C4-2B (cell line): Measurements from ENCODE around the gene BPI.

Experiments
- ZFX ChIP-seq: fragments of 450-650 bp; IDR thresholded peaks from 2 replicates; pipeline ENCODE4 v1.6.1; 2017
- TF ChIP-seq, protein P1 (sequence below): fragments of 450-650 bp; conservative IDR thresholded peaks from 2 replicates; pipeline ENCODE4 v1.5.1; 2017; ENCODE audit warnings: mild to moderate bottlenecking

DNA sequence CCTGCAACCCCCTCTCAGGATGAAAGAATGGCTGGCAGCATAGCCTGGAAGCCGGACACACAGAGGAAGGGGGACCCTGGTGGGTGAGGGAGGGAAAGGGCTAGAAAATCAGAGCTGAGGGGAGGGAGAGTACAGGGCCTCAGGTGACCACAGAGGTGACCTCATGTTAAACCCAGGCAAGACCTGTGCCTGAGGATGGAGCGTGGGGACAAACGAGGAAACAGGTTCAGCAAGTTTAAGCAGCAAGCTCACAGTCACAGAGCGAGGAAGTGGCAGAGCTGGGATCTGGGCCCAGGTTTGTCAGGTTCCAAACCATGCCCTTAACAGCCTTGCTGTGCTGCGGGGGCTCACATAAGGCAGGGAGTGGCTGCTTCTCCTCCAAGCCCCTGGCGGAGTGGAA lies 4.0 kb upstream of the BPI start:
- TF ChIP-seq, protein P1, sequence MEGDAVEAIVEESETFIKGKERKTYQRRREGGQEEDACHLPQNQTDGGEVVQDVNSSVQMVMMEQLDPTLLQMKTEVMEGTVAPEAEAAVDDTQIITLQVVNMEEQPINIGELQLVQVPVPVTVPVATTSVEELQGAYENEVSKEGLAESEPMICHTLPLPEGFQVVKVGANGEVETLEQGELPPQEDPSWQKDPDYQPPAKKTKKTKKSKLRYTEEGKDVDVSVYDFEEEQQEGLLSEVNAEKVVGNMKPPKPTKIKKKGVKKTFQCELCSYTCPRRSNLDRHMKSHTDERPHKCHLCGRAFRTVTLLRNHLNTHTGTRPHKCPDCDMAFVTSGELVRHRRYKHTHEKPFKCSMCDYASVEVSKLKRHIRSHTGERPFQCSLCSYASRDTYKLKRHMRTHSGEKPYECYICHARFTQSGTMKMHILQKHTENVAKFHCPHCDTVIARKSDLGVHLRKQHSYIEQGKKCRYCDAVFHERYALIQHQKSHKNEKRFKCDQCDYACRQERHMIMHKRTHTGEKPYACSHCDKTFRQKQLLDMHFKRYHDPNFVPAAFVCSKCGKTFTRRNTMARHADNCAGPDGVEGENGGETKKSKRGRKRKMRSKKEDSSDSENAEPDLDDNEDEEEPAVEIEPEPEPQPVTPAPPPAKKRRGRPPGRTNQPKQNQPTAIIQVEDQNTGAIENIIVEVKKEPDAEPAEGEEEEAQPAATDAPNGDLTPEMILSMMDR = no peak
- TF ChIP-seq ZFX = no peak; the same call in 1 of the 2 replicates
